HCT116 (cell line): ENCODE data around the gene OR52H1. TPM values are rescaled to one million over a fixed set of nuclear protein-coding genes. Genes with fewer than 3 reads are reported as not detected.

ENCODE experiments used
- ATAC-seq: fragments of 200-7000 bp; cut with Tn5 transposase; 2 replicates; pipeline ENCODE4 v1.9.1; 2020; ENCODE audit warnings: mild to moderate bottlenecking, moderate library complexity
- BruUV-seq: library from RNA; stranded (reverse); fragments of 400-500 nt; replicated peaks from 2 replicates; lab custom pipeline; 2021; lab: Mats Ljungman, UMichigan
- CTCF ChIA-PET: fragments of 300-600 bp; sonication (Branson Sonifier 250); formaldehyde crosslinking; loops from one replicate; lab custom pipeline; 2021; ENCODE audit warnings: antibody characterized with exemption; lab: Charles Lee
- POLR2A ChIA-PET: fragments of 300-600, 350-600 bp; sonication (Branson Sonifier 250); formaldehyde crosslinking; loops from one replicate; lab custom pipeline; 2021; ENCODE audit warnings: antibody characterized with exemption; lab: Charles Lee
- RAD21 ChIA-PET, 2 experiments: fragments of 300-600 bp; sonication (Branson Sonifier 250); formaldehyde crosslinking; loops; one replicate each; lab custom pipeline; 2023; ENCODE audit warnings: low total read pairs in 2 of 2; ENCODE audit not compliant: uncharacterized antibody in 2 of 2, unreplicated experiment in 2 of 2, low non-redundant PET in 1 of 2; lab: Charles Lee
- DNase-seq: peaks from one replicate; pipeline ENCODE4 v3.0.0-alpha.2; 2010; ENCODE audit warnings: low read depth, low spot score
- H2AFZ ChIP-seq: fragments of 200-600 bp; shearing (Covaris generic), sonication (generic); 2 replicates; pipeline ENCODE4 v1.6.1; 2017; ENCODE audit warnings: low read depth, mixed run types, mixed read lengths, antibody characterized with exemption, low read length; ENCODE audit not compliant: poor library complexity, severe bottlenecking
- H3K27ac ChIP-seq: 2 replicates; pipeline ENCODE4 v1.5.1; 2012; ENCODE audit warnings: low read depth, low read length
- H3K27me3 ChIP-seq: fragments of 200-600 bp; sonication (generic); 2 replicates; pipeline ENCODE4 v1.6.1; 2016; ENCODE audit warnings: mixed run types, low read length, mixed read lengths; ENCODE audit not compliant: insufficient read depth
- H3K36me3 ChIP-seq, 2 experiments: fragments of 200-500 bp in 1 of 2; fragments of 200-600 bp in 1 of 2; sonication (Bioruptor generic) in 1 of 2; sonication (generic) in 1 of 2; 2 replicates each; pipeline versions ENCODE4 v1.5.1 to v1.6.1; 2014 to 2016; ENCODE audit warnings: low read length in 2 of 2, inconsistent platforms in 1 of 2, mixed read lengths in 1 of 2, mixed run types in 1 of 2; ENCODE audit not compliant: insufficient read depth in 2 of 2, control insufficient read depth in 1 of 2
- H3K4me1 ChIP-seq, 2 experiments: fragments of 200-600 bp in 1 of 2; sonication (generic) in 1 of 2; 2 replicates each; pipeline versions ENCODE4 v1.5.1 to v1.6.1; 2012 to 2017; ENCODE audit warnings: low read length in 2 of 2, inconsistent platforms in 1 of 2, mild to moderate bottlenecking in 1 of 2, mixed read lengths in 1 of 2, mixed run types in 1 of 2, moderate library complexity in 1 of 2; ENCODE audit not compliant: insufficient read depth in 2 of 2, control insufficient read depth in 1 of 2
- H3K4me2 ChIP-seq: fragments of 200-600 bp; sonication (generic); 2 replicates; pipeline ENCODE4 v1.6.1; 2017; ENCODE audit warnings: mixed run types, low read length, mixed read lengths
- H3K4me3 ChIP-seq, 2 experiments: fragments of 200-600 bp in 1 of 2; sonication (generic) in 1 of 2; replicated peaks in 1 of 2; 2 replicates each; pipeline ENCODE4 v1.5.1; 2011 to 2016; ENCODE audit warnings: low read length in 2 of 2, control low read depth in 1 of 2, low read depth in 1 of 2, mild to moderate bottlenecking in 1 of 2, mixed read lengths in 1 of 2, mixed run types in 1 of 2
- H3K79me2 ChIP-seq: fragments of 200-600 bp; sonication (generic); 2 replicates; pipeline ENCODE4 v1.6.1; 2017; ENCODE audit warnings: mild to moderate bottlenecking, mixed run types, low read length, moderate library complexity, mixed read lengths; ENCODE audit not compliant: insufficient read depth
- H3K9ac ChIP-seq: fragments of 200-600 bp; sonication (generic); 2 replicates; pipeline ENCODE4 v1.6.1; 2016; ENCODE audit warnings: low read length, mixed read lengths
- H3K9me2 ChIP-seq: fragments of 200-600 bp; sonication (generic), shearing (Covaris generic); 2 replicates; pipeline ENCODE4 v1.6.1; 2017; ENCODE audit warnings: mixed run types, mild to moderate bottlenecking, moderate library complexity; ENCODE audit not compliant: insufficient read depth
- H3K9me3 ChIP-seq, 2 experiments: fragments of 200-500 bp in 1 of 2; fragments of 200-600 bp in 1 of 2; sonication (Bioruptor generic) in 1 of 2; sonication (generic) in 1 of 2; 2 replicates each; pipeline ENCODE4 v1.6.1; 2014 to 2017; ENCODE audit warnings: low read length in 2 of 2, mixed read lengths in 2 of 2, inconsistent platforms in 1 of 2, low read depth in 1 of 2, mild to moderate bottlenecking in 1 of 2, mixed run types in 1 of 2, moderate library complexity in 1 of 2; ENCODE audit not compliant: control insufficient read depth in 1 of 2, insufficient read depth in 1 of 2
- H4K20me1 ChIP-seq: fragments of 200-600 bp; sonication (generic), shearing (Covaris generic); 2 replicates; pipeline ENCODE4 v1.6.1; 2017; ENCODE audit warnings: mixed run types, mild to moderate bottlenecking, moderate library complexity; ENCODE audit not compliant: insufficient read depth
- ATF3 ChIP-seq: IDR thresholded peaks from 2 replicates; pipeline ENCODE4 v1.6.1; 2012
- CBX3 ChIP-seq: IDR thresholded peaks from 2 replicates; pipeline ENCODE4 v1.6.1; 2012; ENCODE audit warnings: low read depth
- CEBPB ChIP-seq: IDR thresholded peaks from 2 replicates; pipeline ENCODE4 v1.6.1; 2012; ENCODE audit warnings: low read depth
- CTCF ChIP-seq, 3 experiments: fragments of 200-600 bp in 1 of 3; sonication (generic) in 1 of 3; IDR thresholded peaks in 2 of 3; conservative IDR thresholded peaks in 1 of 3; 2 replicates each; pipeline ENCODE4 v1.5.1; 2012 to 2017; ENCODE audit warnings: low read depth in 2 of 3, low read length in 2 of 3, antibody characterized with exemption in 1 of 3, borderline replicate concordance in 1 of 3, control low read depth in 1 of 3, mild to moderate bottlenecking in 1 of 3, mixed read lengths in 1 of 3, mixed run types in 1 of 3, moderate library complexity in 1 of 3; ENCODE audit not compliant: insufficient read depth in 1 of 3
- EGR1 ChIP-seq: IDR thresholded peaks from 2 replicates; pipeline ENCODE4 v1.6.1; 2012; ENCODE audit warnings: low read depth
- EZH2 ChIP-seq: fragments of 200-600 bp; sonication (generic); IDR thresholded peaks from 2 replicates; pipeline ENCODE4 v1.6.1; 2017; ENCODE audit warnings: antibody characterized with exemption, mixed run types
- EZH2phosphoT487 ChIP-seq: fragments of 200-600 bp; IDR thresholded peaks from 2 replicates; pipeline ENCODE4 v1.6.1; 2018; ENCODE audit warnings: antibody characterized with exemption, borderline replicate concordance
- FOSL1 ChIP-seq: IDR thresholded peaks from 2 replicates; pipeline ENCODE4 v1.6.1; 2012; ENCODE audit warnings: low read depth
- MAX ChIP-seq: IDR thresholded peaks from 2 replicates; pipeline ENCODE4 v1.6.1; 2012
- POLR2AphosphoS5 ChIP-seq: IDR thresholded peaks from 2 replicates; pipeline ENCODE4 v1.6.1; 2011; ENCODE audit warnings: mild to moderate bottlenecking, low read depth, low read length, moderate library complexity
- RAD21 ChIP-seq: IDR thresholded peaks from 2 replicates; pipeline ENCODE4 v1.6.1; 2012; ENCODE audit warnings: low read depth, mild to moderate bottlenecking
- SIN3A ChIP-seq: IDR thresholded peaks from 2 replicates; pipeline ENCODE4 v1.6.1; 2012; ENCODE audit warnings: low read depth
- SRF ChIP-seq: IDR thresholded peaks from 2 replicates; pipeline ENCODE4 v1.6.1; 2012; ENCODE audit warnings: low read depth
- YY1 ChIP-seq: IDR thresholded peaks from 2 replicates; pipeline ENCODE4 v1.6.1; 2011; ENCODE audit warnings: low read length, low read depth, moderate library complexity, mild to moderate bottlenecking; ENCODE audit not compliant: insufficient replicate concordance; ENCODE audit errors: extremely low read depth
- ZBTB33 ChIP-seq: IDR thresholded peaks from 2 replicates; pipeline ENCODE4 v1.6.1; 2011; ENCODE audit warnings: mild to moderate bottlenecking, low read length, moderate library complexity; ENCODE audit not compliant: insufficient replicate concordance; ENCODE audit errors: extremely low read depth
- ZFX ChIP-seq: fragments of 450-650 bp; IDR thresholded peaks from 2 replicates; pipeline ENCODE4 v1.6.1; 2017
- intact Hi-C: fragments of 100-400 bp; cut with micrococcal nuclease; formaldehyde crosslinking; loops from 2 replicates; pipeline ENCODE4 v1.10.0; 2022
- total RNA-seq: library from RNA; stranded (reverse); gene quantifications from one replicate; pipeline ENCODE4 v1.2.1, GENCODE V29; 2021; ENCODE audit not compliant: unreplicated experiment

OR52H1 gene
- total RNA-seq, 1 experiment from 2014 or later: not detected

- Histone ChIP-seq H3K36me3 (no peaks in the 10 kb centered on the region), H3K9me3 (no peaks in the 10 kb centered on the region), H4K20me1 (no peaks in the 10 kb centered on the region), H3K79me2 (no peaks in the 10 kb centered on the region), H3K9ac (no peak overlapping the region), H3K4me1 (no peaks in the 10 kb centered on the region), H3K9me2 (no peaks in the 10 kb centered on the region), H3K4me3 (no peak overlapping the region), H3K4me2 (no peak overlapping the region), H3K27me3 (peaks cover 5% of the 10 kb centered on the region; the same call in 1 of the 2 replicates), H3K27ac (no peak overlapping the region), H2AFZ (no peak overlapping the region)
- ATAC-seq (no peak), DNase-seq (no peak)
- TF ChIP-seq CEBPB: no peak
- CTCF ChIA-PET: no interaction called here
- intact Hi-C loops: no loop called here
- no TSS peak for BruUV-seq
- POLR2A ChIA-PET: no interaction called here
- RAD21 ChIA-PET: no interaction called here
Observed at GRCh38 chr11:5564259-5565019, 16.1 kb upstream of the OR52H1 start.

- RAD21 ChIA-PET: no interaction called here
- no peak for TF ChIP-seq FOSL1
- TF ChIP-seq SIN3A: no peak
- no peak for TF ChIP-seq EZH2
- no peak for TF ChIP-seq CBX3
- no peak for TF ChIP-seq EGR1
- TF ChIP-seq EZH2phosphoT487: no peak
- TF ChIP-seq POLR2AphosphoS5: no peak
- TF ChIP-seq MAX: no peak
- TF ChIP-seq CTCF (IDR thresholded peaks at IDR 0.05 in 2 of 3, conservative IDR thresholded peaks at IDR 0.05 in 1 of 3; ENCODE audit: borderline replicate concordance in 1 of 3, insufficient read depth in 1 of 3, low read depth in 2 of 3, low read length in 2 of 3): no peak
- no peak for TF ChIP-seq ZFX
- no peak for TF ChIP-seq ZBTB33
- no peak for TF ChIP-seq RAD21
- no peak for TF ChIP-seq SRF
- no peak for TF ChIP-seq CEBPB
- no peak for TF ChIP-seq YY1
- TF ChIP-seq ATF3: no peak
Observed at GRCh38 chr11:5557751-5558150, 9.4 kb upstream of the OR52H1 start.

More at GRCh38 chr11:5557751-5558150, 9.4 kb upstream of the OR52H1 start:
- intact Hi-C loops: loop anchor here (10.0 kb wide), 1 partner anchor 353 kb away; the partner anchor contains the start of gene OR51V1
- no peak overlapping the region for H3K27ac ChIP-seq
- no TSS peak for BruUV-seq
- ATAC-seq (no peak), DNase-seq (no peak)
- ChIA-PET CTCF (interaction anchor here (1.2 kb wide), 1 partner anchor 333 kb away, joined by 3 read pairs; no protein-coding TSS in a partner anchor), POLR2A (interaction anchor here (1.0 kb wide), 1 partner anchor 52 kb away, joined by 3 read pairs; no protein-coding TSS in a partner anchor)
- H4K20me1 ChIP-seq: no peaks in the 10 kb centered on the region
- no peak overlapping the region for H2AFZ ChIP-seq
- no peaks in the 10 kb centered on the region for H3K9me2 ChIP-seq
- peaks cover 40% of the 10 kb centered on the region for H3K27me3 ChIP-seq
- no peaks in the 10 kb centered on the region for H3K4me1 ChIP-seq
- no peak overlapping the region for H3K9ac ChIP-seq
- no peaks in the 10 kb centered on the region for H3K36me3 ChIP-seq
- H3K9me3 ChIP-seq: no peaks in the 10 kb centered on the region
- H3K79me2 ChIP-seq: no peaks in the 10 kb centered on the region
- H3K4me3 ChIP-seq: no peak overlapping the region
- H3K4me2 ChIP-seq: no peak overlapping the region
